GM12892 (cell line): Measurements from ENCODE around the gene STK32C.

ENCODE experiments used
- POLR2A ChIP-seq: IDR thresholded peaks from 2 replicates; pipeline ENCODE4 v1.6.1; 2011; ENCODE audit warnings: low read depth, low read length, control low read depth
- TAF1 ChIP-seq: IDR thresholded peaks from 2 replicates; pipeline ENCODE4 v1.6.1; 2011; ENCODE audit warnings: low read depth, mild to moderate bottlenecking, control low read depth, low read length, borderline replicate concordance

DNA sequence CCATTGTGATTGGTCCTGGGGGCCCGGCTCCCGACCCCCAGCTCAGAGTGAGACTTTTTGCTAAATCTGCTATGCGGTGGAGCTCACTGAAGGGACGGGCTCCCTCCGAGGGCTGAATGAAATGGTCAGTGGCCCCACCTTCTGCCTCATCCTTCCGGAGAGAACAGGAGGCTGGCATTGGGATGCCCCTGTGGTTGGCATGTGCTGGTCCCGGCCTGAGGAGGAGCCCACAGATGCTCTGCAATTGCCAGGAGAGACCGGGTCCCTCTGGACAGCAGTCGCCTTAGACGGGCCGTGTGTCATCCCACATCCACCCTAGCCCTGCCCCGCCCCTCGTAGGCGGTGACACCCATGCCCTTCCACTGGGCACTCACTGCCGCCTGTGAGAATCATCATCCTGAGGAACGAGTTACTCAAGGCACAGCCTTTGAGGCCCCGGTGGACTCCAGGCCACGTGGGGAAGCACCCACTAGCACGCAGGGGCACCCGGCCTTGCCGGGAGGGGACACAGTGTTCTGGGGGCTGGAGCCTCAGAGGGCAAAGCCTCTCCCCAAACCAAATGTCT lies 142.3 kb downstream of the STK32C start:
- TF ChIP-seq TAF1, result no peak
- no peak for TF ChIP-seq POLR2A
